ENCODE data around the gene SORBS1.

- no peak for TF ChIP-seq CTCF (IDR thresholded peaks at IDR 0.05)
- TF ChIP-seq POLR2A (IDR thresholded peaks at IDR 0.05) = no peak
Observed at GRCh38 chr10:95561864-95562177, 650 bp upstream of the SORBS1 start.
